Right lobe of liver (tissue), 4 donors: Measurements from ENCODE around the gene CDK11A.
"Not testable (repeated sequence)": the region's sequence is repeated elsewhere in the genome, so short reads cannot be mapped to it uniquely, and the experiment has no call there.

ENCODE experiments used
- CTCF ChIP-seq, 4 donors: fragments of 200-600 bp in 3 of 4; fragments of 450-650 bp in 1 of 4; IDR thresholded peaks; one replicate each; pipeline versions ENCODE4 v1.5.1 to v1.8.0; 2016 to 2022; ENCODE audit warnings: antibody characterized with exemption in 4 of 4, mild to moderate bottlenecking in 2 of 4
- POLR2A ChIP-seq: fragments of 450-650 bp; IDR thresholded peaks from one replicate; pipeline ENCODE4 v1.6.1; 2017; ENCODE audit warnings: antibody characterized with exemption, mild to moderate bottlenecking
- donor health status: DM: no; HTN: no; CAD: no.
- donor health status: DM: no; HTN: no; CAD: no.
- donor health status: DM: no; HTN: yes; CAD: no.

- TF ChIP-seq CTCF (IDR thresholded peaks at IDR 0.05); POLR2A: not testable (repeated sequence)
Observed at GRCh38 chr1:1676087-1676486, 48.1 kb downstream of the CDK11A start.
